Activated T-cell treated with anti-CD3 and anti-CD28 coated beads, Interleukin-2, amount 50 U/mL, for 1 hour (primary cell): Measurements from ENCODE around the gene PLXNB3.
"Not testable (repeated sequence)": the region's sequence is repeated elsewhere in the genome, so short reads cannot be mapped to it uniquely, and the experiment has no call there.

Source experiments
- DNase-seq: peaks from one replicate; pipeline ENCODE4 v3.0.0-alpha.2; 2020

PLXNB3 gene

DNA sequence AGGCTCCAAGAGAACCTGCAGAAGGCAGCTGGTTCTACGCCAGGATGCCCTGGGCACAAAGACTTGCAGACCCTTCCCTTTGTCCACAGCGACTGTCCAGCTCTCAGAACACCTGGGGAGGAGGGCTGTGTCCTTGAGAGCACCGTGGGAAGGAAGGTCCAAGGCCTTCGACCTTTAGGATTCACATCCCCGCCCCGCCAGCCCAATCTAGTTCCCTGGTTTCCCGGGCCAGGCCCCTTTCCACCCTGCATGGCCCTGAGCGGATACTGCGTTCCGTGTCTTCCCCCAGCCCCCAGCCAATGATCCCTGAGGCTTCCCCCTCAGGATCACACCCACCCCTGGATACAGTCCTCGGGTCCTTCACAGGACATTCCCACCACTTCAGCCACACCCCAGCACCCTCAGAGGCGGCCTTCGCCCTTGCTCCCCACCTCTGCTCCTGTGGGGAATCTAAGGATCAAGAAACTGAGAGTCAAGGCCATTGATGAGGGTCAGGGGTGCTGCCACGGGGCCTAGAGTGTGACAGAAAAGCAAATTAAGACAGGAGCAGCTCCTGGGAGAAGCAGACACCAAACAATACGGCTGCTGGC, 30.3 kb upstream of the PLXNB3 start:
- no peak for DNase-seq

DNA sequence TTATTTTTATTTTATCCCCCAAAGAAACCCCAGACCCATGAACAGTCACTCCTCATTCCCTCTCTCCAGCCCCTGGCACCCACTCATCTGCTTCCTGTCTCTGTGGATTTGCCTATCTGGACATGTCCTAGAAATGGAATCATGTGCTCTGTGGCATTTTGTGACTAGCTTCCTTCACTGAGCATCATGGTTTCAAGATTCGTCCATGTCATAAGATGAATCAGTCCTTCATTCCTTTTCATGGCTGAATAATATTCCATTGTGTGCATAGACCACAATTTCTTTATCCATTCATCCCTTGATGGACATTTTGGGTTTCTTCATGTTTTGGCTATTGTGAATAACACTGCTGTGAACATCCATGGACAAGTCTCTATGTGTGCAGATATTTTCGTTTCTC, 29.2 kb upstream of the PLXNB3 start:
- no peak for DNase-seq

- no peak for DNase-seq
Measured at GRCh38 chrX:153735274-153735673, 28.8 kb upstream of the PLXNB3 start.

DNA sequence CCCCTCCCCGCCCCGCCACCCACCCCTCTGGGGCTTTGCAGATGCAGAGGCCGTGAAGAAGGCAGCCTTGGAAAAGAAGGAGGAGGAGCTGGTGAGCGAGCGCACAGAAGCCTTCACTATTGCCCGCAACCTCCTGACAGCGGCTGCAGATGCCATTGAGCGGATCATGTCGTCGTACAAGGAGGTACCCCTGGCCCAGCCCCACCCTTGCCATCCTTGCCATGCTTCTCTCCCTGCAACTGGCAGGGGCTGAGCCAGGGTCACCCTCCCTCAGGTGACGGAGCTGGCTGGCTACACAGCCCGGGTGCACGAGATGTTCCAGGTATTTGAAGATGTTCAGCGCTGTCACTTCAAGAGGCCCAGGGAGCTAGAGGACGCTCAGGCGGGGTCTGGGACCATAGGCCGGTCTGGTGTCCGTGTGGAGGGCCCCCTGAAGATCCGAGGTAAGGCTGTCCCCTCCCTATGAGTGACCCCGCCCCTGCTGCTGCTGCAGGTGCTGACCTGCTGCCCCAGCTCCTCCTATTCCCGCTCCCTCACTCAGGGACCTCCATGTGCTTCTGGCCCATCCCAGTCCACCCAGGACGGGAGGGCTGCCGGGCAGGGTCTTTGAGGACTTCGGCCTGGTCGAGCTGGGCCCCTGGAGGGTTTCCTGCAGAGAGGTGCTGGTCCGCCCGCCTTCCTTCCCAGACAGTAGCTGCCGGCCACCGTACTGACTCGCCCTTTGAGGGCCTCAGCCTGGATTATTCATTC, 27.8 kb upstream of the PLXNB3 start:
- no peak for DNase-seq

DNA sequence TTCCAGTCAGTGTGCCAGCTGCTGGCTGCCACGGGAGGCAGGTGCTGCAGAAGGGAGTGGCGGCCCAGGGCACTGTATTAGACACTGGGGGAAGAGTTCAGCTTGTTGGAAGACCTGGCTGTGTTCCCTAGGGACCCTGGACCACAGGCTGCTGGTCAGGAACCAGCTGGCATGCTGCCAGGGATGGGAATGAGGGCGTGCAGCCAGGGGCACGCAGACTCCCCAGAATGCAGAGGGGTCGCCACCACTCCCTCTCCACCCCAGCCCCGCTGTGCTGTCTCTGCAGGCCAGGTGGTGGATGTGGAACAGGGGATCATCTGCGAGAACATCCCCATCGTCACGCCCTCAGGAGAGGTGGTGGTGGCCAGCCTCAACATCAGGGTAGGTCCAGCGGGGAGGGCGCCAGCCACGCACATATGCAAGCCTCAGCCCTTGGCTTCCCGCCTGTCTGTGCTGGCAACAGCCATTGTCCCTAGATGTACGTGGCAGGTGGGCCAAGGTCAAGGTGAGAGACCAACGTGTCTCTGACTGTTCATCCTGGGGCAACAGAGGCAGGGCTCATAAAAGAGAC, 27.1 kb upstream of the PLXNB3 start:
- no peak for DNase-seq

- no peak for DNase-seq
Measured at GRCh38 chrX:153738056-153738605, 25.9 kb upstream of the PLXNB3 start.

DNA sequence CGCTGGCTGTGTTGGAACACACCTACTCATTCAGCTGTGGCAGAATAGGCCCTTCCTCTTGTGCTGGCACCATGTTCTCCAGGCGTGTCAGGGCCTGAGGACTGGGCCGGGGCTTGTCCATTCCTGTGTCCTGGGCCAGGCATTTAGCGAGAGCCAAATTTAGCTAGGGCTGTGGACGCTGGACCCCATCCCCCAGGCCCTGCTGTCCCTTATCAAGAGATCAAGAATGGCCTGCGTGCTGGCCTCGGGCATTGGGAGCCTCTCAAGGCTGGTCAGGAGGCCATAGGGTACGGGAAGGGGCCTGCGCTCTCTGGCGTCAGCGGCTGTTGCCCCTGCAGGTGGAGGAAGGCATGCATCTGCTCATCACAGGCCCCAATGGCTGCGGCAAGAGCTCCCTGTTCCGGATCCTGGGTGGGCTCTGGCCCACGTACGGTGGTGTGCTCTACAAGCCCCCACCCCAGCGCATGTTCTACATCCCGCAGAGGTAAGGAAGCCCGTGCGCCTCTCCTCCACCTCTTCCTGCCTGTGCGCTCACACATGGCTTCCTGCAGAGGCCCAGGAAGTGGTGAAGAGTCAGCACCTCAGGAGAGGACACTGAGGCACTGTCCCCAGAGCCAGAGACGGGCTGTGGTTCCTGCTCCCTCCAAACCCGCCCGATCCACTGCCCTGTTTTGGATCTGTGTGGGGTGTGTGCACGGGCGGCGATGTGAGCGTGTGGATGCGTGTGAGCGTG, 24.1 kb upstream of the PLXNB3 start:
- DNase-seq: no peak

GRCh38 chrX:153740631-153741222, 23.3 kb upstream of the PLXNB3 start:
- no peak for DNase-seq

DNA sequence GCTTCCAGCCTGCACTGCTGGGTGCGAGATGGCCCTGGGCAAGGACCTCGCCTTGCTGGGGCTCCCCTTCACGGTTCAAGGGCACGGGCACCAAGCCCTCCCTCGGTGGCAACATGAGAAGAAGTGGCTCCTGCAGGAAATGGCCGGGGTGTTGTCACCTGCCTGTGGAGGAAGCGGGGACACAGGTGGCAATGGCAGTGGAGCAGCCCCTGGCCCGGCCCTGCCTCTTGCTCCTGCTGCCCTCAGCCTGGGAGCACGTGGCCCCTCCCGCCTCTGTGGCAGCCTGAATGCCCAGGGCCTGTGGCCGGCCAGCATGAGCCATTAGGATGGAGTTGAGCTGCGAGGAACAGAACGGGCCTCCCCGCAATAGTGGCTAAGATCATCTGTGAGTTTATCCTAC, 22.6 kb upstream of the PLXNB3 start:
- no peak for DNase-seq

DNA sequence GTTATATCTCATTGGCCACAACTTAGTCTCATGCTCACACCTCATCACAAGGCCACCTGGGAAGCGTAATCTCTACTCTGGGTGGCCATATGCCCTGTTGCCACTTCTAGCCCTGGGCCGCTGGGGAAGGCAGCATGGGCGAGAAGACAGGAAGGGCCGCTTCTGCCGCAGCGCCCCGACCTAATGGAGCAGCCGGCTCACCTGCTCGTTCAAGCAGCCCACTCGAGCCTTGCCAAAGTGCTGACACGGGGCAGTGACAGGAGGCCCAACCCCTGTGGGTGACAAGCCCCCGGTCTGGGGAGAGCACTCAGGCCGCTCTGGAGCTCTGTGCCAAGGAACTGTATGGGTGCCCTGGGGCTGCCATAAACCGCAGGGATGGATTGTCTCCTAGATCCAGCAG, 21.9 kb upstream of the PLXNB3 start:
- DNase-seq: not testable (repeated sequence)

- DNase-seq: not testable (repeated sequence)
Measured at GRCh38 chrX:153742796-153743467, 21.1 kb upstream of the PLXNB3 start.

DNA sequence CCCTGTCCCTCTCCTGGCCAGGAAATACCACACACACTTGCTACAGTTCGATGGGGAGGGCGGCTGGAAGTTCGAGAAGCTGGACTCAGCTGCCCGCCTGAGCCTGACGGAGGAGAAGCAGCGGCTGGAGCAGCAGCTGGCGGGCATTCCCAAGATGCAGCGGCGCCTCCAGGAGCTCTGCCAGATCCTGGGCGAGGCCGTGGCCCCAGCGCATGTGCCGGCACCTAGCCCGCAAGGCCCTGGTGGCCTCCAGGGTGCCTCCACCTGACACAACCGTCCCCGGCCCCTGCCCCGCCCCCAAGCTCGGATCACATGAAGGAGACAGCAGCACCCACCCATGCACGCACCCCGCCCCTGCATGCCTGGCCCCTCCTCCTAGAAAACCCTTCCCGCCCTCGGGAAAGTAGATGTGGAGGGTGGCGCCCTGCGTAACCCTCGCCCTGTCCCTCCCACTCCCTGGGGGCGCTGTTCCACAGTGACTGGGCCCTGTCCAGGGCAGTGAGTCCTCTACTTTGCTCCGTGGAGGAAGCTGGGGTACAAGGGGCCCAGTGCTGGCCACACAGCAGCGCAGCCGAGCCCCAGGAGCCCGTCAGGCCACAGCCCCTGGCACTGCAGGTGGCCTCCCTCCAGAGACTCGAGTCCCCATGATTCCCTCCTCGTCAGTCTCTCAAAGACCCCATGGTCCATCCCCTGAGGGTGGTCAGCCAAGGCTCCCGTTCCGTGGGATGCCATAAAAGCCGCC, 20.4 kb upstream of the PLXNB3 start:
- not testable (repeated sequence) for DNase-seq

GRCh38 chrX:153744210-153745066, 19.6 kb upstream of the PLXNB3 start:
- no peak for DNase-seq

- not testable (repeated sequence) for DNase-seq
Measured at GRCh38 chrX:153745067-153745433, 19.0 kb upstream of the PLXNB3 start.

DNA sequence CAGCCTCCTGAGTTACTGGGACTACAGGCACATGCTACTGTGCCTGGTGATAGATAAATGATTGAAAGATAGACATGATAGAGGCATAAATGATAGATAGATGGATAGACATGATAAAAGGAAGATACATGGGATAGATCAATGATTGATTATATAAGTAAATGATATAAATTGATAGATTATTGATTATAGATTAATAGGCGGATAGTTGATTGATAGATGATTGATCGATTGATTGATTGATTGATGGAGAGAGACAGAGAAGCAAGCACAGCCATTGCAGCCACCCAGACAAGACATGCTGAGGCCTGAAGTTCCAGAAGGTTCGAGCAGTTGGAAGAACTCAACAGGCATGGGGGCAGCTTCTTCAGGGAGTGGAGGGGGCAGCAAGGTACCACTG, 17.7 kb upstream of the PLXNB3 start:
- DNase-seq: no peak

- DNase-seq: not testable (repeated sequence)
Measured at GRCh38 chrX:153746991-153747390, 17.1 kb upstream of the PLXNB3 start.

DNA sequence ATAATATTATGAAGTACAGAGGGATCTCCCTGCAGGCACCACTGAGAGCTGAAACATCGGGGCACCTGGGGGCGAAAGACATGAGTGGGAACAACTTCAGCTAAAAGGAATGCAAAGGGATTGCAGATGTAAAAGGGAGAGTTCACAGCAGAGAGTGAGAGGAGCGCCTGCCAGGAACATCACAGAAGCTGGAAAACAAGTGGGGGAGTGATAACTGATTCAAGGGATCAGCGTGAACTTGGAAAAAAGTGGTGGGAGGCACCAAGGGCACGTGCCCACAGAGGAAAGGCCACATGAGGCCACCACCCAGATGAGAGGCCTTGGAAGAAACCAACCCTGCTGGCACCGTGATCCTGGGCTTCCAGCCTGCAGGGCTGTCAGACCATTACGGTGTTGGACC, 15.0 kb upstream of the PLXNB3 start:
- not testable (repeated sequence) for DNase-seq

DNA sequence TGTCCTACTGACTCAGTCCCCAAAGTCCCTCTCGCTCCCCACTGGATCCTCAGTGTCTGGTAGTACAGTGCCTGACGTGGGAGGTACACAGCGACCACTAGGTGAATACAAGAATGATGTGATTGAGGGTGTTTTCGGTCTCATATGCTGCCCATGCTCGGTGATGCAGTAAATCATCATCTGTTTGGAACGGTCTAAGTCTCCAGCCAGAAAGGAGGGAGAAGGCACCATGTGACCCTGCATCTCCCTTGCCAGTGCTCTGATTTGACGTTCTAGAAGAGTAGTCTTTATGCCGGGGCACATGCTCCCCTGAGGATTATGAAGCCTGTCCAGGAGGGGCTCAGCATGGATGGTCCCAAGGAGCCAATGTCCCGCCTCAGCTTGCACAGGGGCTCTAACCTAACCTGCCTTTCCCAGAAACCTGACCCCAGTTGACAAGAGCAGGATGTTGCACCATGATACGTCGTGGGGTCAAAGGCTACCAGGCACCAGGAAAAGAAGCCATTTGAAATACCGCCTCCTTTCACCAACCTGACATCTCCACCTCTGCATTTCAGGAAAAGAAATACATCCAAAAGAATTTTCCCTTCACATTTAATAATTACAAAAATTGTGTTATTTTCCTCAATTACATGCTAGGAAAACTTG, 13.8 kb upstream of the PLXNB3 start:
- no peak for DNase-seq

DNA sequence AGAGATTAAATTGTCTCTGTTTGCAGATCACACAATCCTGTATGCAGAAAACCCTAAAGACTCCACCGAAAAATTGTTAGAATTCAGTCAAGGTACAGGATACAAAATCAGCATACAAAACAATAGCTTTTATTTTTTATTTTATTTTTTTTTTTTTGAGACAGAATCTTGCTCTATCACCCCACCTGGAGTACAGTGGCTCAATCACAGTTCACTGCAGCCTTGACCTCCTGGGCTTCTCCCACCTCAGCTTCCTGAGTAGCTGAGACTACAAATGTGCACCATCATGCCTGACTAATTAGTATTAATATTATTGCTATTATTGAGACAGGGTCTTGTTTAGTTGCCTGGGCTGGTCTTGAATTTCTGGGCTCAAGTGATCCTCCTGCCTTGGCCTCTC, 8.9 kb upstream of the PLXNB3 start:
- DNase-seq: no peak

DNA sequence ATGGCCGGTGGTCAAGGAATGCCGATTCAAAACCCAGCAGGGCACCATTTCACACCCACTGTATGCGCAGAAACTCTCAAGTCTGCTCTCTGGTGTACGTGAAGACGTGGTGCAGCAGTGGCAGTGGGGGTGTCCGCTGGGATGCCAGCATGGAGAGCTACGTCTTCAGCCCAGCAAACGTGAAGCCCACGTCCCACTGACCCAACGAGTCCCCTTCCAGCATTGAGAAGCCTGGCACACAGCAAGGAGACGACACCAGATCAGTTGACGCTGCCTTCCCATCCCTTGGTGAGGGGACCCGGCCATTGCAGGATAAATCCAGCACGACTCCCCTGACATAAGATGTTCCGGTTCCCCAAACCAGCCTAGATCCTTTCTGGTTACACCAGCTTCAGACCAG, 2.2 kb upstream of the PLXNB3 start:
- no peak for DNase-seq
